OCI-LY3 (cell line): Measurements from ENCODE around the gene PRDM2.

Source experiments
- H2AFZ ChIP-seq: fragments of 200-600, 300-600 bp; shearing (Covaris generic); 2 replicates; pipeline ENCODE4 v1.6.0; 2014; ENCODE audit warnings: antibody characterized with exemption, low read depth, low read length
- H3K27ac ChIP-seq: fragments of 200-600, 300-600 bp; sonication (generic); 2 replicates; pipeline ENCODE4 v1.5.1; 2014; ENCODE audit warnings: mild to moderate bottlenecking, low read length, moderate library complexity, mixed read lengths
- H3K27me3 ChIP-seq: fragments of 200-600, 300-600 bp; sonication (generic); 2 replicates; pipeline ENCODE4 v1.6.1; 2014; ENCODE audit warnings: low read depth, low read length, mixed read lengths
- H3K36me3 ChIP-seq: fragments of 200-600, 300-600 bp; sonication (generic); replicated peaks from 2 replicates; pipeline ENCODE3; 2014; ENCODE audit warnings: low read depth, low read length, mixed read lengths
- H3K4me1 ChIP-seq: fragments of 300-600, 200-600 bp; sonication (generic); 2 replicates; pipeline ENCODE4 v1.6.1; 2014; ENCODE audit warnings: low read length, mixed read lengths
- H3K4me2 ChIP-seq: fragments of 200-600, 300-600 bp; sonication (generic); 2 replicates; pipeline ENCODE4 v1.6.1; 2014; ENCODE audit warnings: low read length, mixed read lengths
- H3K4me3 ChIP-seq: fragments of 300-600, 200-600 bp; sonication (generic); 2 replicates; pipeline ENCODE4 v1.5.1; 2014; ENCODE audit warnings: antibody characterized with exemption, mild to moderate bottlenecking, low read length, moderate library complexity
- H3K79me2 ChIP-seq: fragments of 300-600, 200-600 bp; shearing (Covaris generic); 2 replicates; pipeline ENCODE4 v1.6.1; 2014; ENCODE audit warnings: mild to moderate bottlenecking, low read length, mixed read lengths
- H3K9ac ChIP-seq: fragments of 300-600, 200-600 bp; shearing (Covaris generic); 2 replicates; pipeline ENCODE4 v1.6.0; 2014; ENCODE audit warnings: mild to moderate bottlenecking, low read length, moderate library complexity
- H3K9me3 ChIP-seq: fragments of 200-600, 300-600 bp; shearing (Covaris generic); 2 replicates; pipeline ENCODE4 v1.6.1; 2014; ENCODE audit warnings: low read length, mixed read lengths; ENCODE audit not compliant: insufficient read depth
- H4K20me1 ChIP-seq: fragments of 200-600, 300-600 bp; sonication (generic); 2 replicates; pipeline ENCODE4 v1.6.1; 2016; ENCODE audit warnings: low read length, mixed read lengths; ENCODE audit not compliant: insufficient read depth
- EZH2phosphoT487 ChIP-seq: fragments of 200-600 bp; shearing (Covaris generic); IDR thresholded peaks from 2 replicates; pipeline ENCODE4 v1.6.1; 2018; ENCODE audit warnings: antibody characterized with exemption, mixed run types, low read depth
- TF ChIP-seq, protein P1 (sequence below): fragments of 200-600, 300-600 bp; sonication (generic); IDR thresholded peaks from 2 replicates; pipeline ENCODE4 v1.5.1; 2014; ENCODE audit warnings: antibody characterized with exemption, low read length, low read depth

PRDM2 gene

DNA sequence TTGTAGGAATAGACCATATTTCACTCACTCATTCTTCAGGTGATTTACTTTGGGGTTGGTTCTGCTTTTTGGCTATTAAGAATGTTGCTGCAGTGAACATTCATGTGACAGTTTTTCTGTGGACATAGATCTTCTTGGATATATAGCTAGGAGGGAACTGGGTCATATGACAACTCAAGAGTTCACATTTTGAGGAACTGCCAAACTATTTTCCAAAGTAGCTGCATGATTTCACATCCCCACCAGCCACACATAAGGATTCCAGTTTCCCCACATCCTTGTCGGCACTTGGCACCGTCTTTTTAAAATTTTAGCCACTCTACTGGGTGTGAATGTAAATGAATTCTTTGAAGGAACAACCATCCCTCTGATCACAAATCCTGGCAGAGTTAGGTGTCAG, 126.0 kb downstream of the PRDM2 start:
- H2AFZ ChIP-seq: no peak overlapping the region
- no peak overlapping the region for H3K9ac ChIP-seq
- H3K36me3 ChIP-seq: peaks cover 12% of the 10 kb centered on the region
- H3K4me1 ChIP-seq: no peaks in the 10 kb centered on the region
- H3K27ac ChIP-seq: no peak overlapping the region
- no peak overlapping the region for H3K4me3 ChIP-seq
- TF ChIP-seq, protein P1, sequence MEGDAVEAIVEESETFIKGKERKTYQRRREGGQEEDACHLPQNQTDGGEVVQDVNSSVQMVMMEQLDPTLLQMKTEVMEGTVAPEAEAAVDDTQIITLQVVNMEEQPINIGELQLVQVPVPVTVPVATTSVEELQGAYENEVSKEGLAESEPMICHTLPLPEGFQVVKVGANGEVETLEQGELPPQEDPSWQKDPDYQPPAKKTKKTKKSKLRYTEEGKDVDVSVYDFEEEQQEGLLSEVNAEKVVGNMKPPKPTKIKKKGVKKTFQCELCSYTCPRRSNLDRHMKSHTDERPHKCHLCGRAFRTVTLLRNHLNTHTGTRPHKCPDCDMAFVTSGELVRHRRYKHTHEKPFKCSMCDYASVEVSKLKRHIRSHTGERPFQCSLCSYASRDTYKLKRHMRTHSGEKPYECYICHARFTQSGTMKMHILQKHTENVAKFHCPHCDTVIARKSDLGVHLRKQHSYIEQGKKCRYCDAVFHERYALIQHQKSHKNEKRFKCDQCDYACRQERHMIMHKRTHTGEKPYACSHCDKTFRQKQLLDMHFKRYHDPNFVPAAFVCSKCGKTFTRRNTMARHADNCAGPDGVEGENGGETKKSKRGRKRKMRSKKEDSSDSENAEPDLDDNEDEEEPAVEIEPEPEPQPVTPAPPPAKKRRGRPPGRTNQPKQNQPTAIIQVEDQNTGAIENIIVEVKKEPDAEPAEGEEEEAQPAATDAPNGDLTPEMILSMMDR: no peak
- no peaks in the 10 kb centered on the region for H3K79me2 ChIP-seq
- no peaks in the 10 kb centered on the region for H4K20me1 ChIP-seq
- H3K4me2 ChIP-seq: no peak overlapping the region
- H3K27me3 ChIP-seq: no peaks in the 10 kb centered on the region
- H3K9me3 ChIP-seq: no peaks in the 10 kb centered on the region

DNA sequence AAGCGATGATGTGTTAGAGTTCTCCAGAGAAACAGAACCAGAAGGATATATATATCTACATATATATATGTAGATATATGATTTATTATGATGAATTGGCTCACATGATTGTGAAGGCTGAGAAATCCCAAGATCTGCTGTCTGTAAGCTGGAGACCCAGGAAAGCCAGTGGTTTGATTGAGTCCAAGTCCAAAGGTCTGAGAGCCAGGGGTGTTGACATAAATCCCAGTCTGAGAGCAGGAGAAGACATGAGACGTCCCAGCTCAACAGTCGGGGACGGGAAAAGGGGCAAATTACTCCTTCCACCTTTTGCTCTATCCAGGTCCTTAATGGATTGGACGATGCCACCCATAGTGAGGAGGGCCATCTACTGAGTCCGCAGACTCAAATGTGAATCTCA, 126.6 kb downstream of the PRDM2 start:
- H3K4me2 ChIP-seq: no peak overlapping the region
- H3K9me3 ChIP-seq: no peaks in the 10 kb centered on the region
- H3K27me3 ChIP-seq: no peaks in the 10 kb centered on the region
- H3K9ac ChIP-seq: no peak overlapping the region
- H3K36me3 ChIP-seq: peaks cover 12% of the 10 kb centered on the region
- H3K79me2 ChIP-seq: no peaks in the 10 kb centered on the region
- H4K20me1 ChIP-seq: no peaks in the 10 kb centered on the region
- H2AFZ ChIP-seq: no peak overlapping the region
- TF ChIP-seq, protein P1: no peak
- TF ChIP-seq EZH2phosphoT487: no peak
- no peaks in the 10 kb centered on the region for H3K4me1 ChIP-seq
- no peak overlapping the region for H3K4me3 ChIP-seq
- H3K27ac ChIP-seq: no peak overlapping the region

DNA sequence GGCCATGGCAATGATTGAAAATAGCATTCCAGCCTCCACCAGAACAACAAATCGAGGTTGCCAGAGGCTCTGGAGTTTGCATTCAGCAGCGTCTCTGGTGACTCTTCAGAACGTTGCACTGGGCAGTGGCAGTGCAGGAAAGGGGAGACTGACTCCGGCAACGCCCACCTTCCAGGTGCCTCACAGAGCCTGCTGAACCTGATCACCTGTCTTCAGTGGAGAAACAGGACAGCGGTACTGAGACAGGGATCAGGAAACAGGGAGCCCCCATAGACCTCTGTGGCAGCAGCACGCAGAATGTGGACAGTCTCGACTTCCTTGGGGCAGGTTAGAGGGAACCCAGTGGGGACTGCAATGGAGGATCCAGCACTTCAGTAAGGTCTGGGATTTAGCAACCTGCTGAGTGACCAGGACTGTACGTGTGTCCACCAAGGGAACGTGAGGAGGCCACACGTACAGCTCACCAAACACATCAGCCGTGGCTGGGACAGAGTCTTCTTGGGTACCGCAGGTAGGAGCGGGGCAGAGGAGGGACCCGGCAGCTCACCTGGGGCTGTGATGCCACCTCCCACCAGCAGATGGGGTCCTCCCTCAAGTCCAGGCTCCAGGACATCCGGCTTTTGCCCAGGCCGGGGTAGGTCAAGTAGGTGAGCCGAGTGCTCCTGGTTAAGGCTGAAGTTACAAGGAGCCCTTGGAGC, 128.6 kb downstream of the PRDM2 start:
- no peaks in the 10 kb centered on the region for H3K4me1 ChIP-seq
- peak overlapping the region; percentile 45 for H3K4me2 ChIP-seq
- no peaks in the 10 kb centered on the region for H3K9me3 ChIP-seq
- H3K36me3 ChIP-seq: peaks cover 6% of the 10 kb centered on the region
- no peaks in the 10 kb centered on the region for H4K20me1 ChIP-seq
- no peak for TF ChIP-seq EZH2phosphoT487
- TF ChIP-seq, protein P1: peak; percentile 52
- H2AFZ ChIP-seq: peak overlapping the region; percentile 43; the same call in 1 of the 2 replicates
- H3K27me3 ChIP-seq: no peaks in the 10 kb centered on the region
- H3K27ac ChIP-seq: no peak overlapping the region
- no peaks in the 10 kb centered on the region for H3K79me2 ChIP-seq
- peak overlapping the region; percentile 66 for H3K4me3 ChIP-seq
- no peak overlapping the region for H3K9ac ChIP-seq

DNA sequence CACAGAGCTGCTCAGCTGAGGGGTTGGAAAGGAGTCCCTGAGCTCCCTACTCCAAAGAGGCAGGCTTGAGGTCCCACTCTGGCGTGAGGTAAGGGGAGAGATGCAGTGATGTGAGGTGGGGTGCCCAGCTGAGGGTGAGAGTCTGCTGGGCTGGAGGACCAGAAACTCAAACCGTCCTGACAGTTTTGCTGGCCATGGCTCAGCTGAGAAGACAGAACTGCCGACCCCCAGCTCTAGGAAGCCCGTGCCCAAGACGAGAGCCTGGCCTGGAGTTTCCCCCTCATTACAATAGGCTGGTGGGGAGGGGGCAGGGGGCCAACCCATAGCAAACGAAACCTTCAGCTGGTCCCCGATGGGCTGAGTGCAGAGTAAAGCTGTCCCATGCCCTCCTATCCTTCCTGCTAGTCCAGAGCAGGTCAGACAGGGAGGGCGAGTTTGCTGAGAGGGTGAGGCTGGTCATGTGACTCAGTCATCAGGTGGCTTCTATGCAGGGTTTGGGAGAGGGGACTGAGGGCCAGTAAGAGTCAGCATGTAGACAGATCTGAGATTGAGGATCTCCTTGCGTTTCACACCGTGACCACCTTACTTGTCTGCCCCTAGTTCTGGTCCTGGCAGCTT, 129.3 kb downstream of the PRDM2 start:
- H2AFZ ChIP-seq: peak overlapping the region; percentile 43; the same call in 1 of the 2 replicates
- H3K4me1 ChIP-seq: no peaks in the 10 kb centered on the region
- peak overlapping the region; percentile 45 for H3K4me2 ChIP-seq
- no peaks in the 10 kb centered on the region for H3K27me3 ChIP-seq
- no peaks in the 10 kb centered on the region for H4K20me1 ChIP-seq
- no peaks in the 10 kb centered on the region for H3K9me3 ChIP-seq
- H3K9ac ChIP-seq: no peak overlapping the region
- no peak overlapping the region for H3K27ac ChIP-seq
- H3K79me2 ChIP-seq: no peaks in the 10 kb centered on the region
- peak overlapping the region; percentile 66 for H3K4me3 ChIP-seq
- peaks cover 6% of the 10 kb centered on the region for H3K36me3 ChIP-seq
- TF ChIP-seq, protein P1: no peak
- no peak for TF ChIP-seq EZH2phosphoT487
